AG08396 (cell line): Measurements from ENCODE around the gene SIGLEC5.
A peak's percentile ranks its signal among the peaks of the same experiment; 100 is the strongest.

Source experiments
- DNase-seq: peaks from one replicate; pipeline ENCODE4 v3.0.0; 2012; ENCODE audit warnings: low spot score, mixed read lengths

The SIGLEC5 gene

DNA sequence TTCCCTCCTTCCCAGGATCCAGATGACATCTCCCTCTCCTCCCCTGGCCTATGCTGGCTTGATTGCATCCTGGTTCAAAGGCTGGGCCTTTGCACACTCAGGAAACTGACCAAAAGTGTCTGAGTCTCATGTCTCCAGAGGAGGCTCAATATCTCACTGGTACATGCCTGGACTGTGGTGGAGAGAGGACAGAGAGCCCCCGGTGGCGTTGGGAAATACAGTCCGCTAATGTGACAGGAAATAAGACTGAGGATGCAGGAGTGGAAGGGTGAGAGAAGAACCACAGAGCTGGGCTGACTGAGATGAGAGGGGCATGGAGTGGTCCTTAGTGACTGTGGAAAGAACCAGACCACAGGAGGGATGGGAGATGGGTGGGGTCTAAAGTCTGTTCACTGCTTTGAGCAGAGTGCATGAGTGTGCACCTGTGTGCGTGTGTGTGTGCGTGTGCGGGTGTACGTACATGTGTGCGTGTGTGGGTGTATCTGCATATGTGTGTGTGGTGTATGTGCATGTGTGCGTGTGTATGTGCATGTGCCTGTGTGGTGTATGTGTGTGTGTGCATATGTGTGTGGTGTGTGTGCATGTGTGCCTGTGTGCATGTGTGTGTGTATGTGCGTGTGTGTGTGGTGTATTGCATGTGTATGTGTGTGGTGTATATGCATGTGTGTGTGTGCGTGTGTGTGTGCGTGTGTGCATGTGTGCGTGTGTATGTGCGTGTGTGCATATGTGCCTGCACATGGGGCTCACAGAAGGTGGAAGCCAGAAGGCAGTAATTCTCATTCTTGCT, 1.9 kb downstream of the SIGLEC5 start:
- DNase-seq, result no peak

DNA sequence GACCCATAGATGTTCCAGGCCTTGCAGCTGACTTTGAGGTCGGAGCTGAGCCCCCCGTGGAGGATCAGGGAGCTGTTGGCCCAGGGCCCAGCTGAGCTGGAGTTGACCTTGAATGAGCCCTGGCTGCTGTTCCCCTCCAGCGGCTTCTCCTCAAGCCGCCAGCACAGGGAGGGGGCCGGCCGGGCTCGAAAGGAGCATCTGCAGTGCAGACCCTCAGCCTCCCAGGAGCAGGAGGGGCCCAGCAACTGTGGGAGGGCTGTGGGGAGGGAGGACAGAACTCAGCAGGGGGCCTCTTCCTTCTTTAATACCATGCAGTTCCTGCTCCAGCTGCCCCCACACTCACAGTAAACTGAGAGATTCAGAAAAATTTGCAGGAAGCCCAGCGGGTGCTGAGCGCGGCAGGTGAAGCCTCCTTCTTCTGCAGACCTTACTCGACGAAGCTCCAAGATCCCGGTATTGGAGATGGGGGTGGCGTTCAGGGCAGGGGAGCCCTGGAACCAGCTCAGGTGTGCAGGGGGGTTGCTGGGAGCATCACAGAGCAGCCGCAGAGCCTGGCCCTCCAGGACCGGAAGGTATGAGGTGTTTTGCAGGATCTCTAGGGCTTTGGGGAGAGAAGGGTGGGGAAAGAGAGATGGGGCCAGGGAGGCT, 2.6 kb downstream of the SIGLEC5 start:
- DNase-seq, result no peak

DNA sequence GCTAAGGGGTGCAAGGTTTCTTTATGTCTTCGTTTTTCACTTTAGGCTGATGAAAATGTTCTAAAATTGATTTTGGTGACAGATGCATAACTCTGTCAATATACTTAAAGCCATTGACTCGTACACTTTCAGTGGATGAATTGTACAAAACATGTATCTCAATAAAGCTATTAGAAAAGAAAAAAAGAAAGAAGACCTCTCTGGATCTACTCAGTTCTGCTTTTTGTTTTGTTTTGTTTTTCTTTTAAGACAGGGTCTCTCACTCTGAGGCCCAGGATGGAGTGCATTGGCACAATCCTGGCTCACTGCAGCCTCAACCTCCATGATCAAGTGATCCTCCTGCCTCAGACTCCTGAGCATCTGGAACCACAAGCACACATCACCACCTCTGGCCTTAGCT, 3.5 kb downstream of the SIGLEC5 start:
- no peak for DNase-seq

DNA sequence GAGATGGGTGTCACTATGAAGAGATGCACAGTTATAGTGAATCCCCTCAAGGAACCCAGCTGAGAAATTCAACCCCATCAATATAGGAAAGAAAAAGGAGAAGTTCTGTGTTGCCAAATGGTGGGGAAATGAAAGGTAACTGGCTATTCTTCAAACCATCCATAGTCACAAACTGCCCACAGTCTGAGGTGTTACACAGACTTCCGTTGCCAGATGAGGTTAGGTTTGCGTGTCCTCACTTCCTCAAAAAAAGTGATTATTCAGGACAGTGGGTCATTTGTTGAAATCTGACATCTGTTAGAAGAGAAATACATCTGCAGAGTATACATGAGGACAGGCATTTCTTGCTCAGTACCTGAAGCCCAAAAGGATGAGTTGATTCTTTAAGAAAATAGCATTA, 9.0 kb downstream of the SIGLEC5 start:
- no peak for DNase-seq

DNA sequence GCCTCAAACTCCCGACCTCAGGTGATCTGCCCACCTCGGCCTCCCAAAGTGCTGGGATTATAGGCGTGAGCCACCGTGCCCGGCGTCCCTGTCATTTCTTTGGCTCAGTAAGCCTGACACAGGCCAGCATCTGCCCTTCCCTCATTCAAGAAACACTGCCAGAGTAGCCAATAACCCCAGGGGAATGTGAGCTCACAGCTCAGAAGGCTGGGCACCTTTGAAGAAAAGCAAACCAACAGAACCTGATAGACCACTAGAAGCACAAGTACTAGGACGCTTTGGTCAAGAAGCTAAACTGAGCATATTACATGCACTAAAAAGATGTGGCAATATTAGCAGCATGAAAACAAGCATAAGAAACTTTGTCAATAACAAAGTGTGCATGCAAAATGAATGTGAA, 14.2 kb downstream of the SIGLEC5 start:
- DNase-seq, result no peak

DNA sequence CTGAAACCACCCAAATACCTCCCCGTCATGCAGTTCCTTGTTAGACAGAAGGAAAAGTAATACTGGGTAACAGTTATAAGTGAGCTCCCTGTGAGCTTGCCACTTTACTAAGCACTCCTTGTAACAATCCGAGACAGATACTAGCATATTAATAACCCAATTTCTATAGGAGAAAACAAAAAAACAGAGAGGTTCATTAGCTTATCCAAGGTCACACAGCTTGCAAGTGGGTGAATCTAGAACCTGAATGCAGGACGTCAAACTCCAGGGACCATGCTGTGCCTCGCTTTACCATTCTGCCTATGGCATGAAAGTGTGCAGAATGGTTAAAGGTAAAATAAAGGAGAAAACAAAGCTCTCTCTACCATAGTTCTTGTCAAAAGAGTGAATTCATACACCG, 15.4 kb downstream of the SIGLEC5 start:
- no peak for DNase-seq

DNA sequence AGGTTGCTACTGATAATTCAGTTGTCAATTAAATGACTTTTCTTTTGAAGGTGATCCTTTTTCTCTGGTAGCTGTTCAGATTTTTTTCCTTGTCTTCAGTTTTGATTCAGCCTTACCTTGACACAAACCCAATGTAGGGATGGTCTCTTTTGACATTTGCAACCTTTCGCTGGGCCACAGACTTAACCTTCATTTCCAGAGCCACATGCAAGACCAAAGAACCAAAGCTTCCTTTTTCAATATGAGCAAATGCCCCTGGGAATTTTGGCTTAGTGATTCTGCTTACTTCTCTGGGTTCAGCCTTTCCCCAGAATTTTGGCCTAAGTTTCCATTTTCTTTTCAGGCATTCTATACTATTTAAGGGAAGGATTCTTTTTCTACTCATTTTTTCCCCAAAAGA, 19.6 kb downstream of the SIGLEC5 start:
- no peak for DNase-seq

DNA sequence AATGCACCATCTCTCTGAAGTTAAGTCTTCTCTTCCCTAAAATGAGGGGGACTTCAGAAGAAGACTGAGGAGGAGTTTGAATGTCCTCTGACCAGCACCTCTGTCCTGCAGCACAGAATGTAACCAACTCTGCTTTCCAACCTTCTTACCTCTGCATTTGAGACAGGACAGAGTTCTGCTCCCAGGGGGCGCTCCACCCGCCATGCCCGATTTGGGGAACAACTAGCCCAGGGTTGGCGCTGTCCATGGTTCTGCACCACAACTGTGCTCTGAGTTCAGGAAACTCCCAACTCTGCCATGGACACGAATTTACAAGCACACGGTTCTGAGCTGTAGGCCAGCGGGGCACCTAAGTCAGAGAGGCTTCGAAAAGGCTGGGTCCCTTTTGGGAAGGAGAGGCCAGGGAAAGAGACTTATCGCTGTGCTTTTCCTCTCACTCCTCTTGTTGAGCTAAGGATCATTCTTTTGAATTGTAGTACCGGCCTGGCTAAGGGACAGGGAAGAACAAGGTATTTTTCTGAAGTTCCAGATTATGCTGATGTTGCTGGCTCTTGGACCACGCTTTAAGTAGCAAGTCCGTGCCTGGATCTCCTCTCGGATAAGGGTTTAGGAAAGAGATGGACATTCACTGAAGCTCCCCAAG, 22.2 kb downstream of the SIGLEC5 start:
- DNase-seq, result peak; percentile 75

DNA sequence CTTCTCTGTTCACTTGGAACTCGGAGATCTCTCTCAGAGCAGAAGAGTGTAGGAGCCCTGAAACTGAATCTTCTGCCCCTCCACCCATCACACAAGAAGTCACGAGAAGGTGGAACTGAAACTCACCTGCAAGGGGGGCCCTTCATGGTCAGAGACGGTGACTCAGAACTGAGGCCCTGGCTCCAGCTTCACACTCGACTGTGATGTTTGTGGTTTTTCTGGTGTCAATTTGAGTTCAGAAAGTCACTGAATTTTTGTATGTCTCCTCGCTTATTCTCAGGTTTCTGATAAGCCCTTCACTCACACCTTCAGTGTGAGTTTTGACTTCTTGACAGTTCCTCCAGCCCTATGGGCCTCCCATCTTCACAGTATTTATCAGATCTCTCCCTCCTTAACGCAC, 23.1 kb downstream of the SIGLEC5 start:
- DNase-seq, result no peak

DNA sequence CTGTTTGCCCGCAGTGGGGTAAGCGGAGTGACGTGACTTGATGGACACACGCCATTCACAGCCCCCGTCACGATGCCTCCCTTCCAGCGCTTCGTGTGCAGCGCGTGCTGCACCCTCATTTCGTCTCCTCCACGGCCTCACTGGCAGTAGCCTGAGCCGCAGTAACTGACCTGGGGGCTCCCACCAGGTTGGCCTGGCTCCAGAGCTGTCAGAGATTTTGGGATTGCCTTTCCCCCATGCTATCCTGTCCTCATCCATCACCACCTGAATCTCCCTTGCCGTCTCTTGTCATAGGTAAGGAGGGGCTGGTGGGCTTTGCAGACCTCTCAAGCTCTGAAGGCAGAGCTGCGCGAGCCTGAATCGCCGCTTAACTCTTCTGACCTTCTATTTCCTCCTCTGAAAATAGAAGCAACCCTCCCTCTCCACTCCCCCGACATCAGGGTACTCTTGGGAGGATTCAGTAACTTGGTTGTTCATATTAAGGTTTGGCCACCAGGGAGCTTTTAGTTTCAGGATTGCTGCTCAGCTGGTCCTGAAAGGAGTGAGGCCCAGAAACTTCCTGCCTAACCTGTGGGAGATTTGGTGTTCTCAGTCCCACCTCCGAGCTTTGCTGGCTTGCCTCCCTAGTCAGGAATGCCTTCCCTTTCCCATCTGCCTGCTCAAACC, 27.9 kb downstream of the SIGLEC5 start:
- no peak for DNase-seq

DNA sequence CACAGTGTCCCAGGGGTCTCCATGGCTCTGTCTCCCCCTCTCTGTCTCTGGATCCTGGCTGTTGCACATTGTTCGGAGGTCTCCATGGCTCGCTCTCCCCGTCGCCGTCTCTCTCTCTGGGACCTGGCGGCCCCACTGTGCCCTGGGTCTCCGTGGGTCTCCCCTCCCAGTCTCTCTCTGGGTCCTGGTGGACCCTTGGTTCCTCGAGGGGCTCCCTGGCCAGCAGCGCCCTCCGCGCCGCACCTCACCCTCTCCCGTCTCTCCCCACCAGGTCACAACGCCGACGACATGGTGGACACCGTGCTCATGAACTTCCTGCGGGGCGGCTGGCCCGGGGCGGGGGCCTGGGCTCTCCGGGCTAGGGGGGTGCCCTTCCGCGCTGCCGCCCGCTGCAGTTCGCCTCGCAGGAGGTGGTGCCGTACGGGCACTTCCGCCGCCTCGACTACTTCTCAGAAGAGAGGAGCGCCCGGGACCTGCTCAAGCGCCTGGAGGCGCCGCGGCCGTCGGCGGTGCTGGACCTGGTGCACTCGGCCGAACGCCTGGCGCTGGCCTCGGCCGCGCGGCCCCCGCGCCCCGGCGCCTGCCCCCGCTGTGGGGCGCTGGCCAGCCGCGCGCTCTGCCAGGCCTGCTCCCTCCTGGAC, 29.1 kb downstream of the SIGLEC5 start:
- DNase-seq, result no peak

DNA sequence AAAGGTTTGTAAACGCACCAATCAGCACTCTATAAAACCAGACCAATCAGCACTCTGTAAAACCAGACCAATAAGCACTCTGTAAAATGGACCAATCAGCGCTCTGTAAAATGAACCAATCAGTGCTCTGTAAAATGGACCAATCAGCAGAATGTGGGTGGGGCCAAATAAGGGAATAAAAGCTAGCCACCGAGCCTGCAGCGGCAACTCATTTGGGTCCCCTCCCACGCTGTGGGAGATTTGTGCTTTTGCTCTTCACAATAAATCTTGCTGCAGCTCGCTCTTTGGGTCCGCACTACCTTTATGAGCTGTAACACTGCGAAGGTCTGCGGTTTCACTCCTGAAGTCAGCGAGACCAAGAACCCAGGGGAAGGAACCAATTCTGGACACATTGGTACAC, 31.1 kb downstream of the SIGLEC5 start:
- DNase-seq, result no peak

DNA sequence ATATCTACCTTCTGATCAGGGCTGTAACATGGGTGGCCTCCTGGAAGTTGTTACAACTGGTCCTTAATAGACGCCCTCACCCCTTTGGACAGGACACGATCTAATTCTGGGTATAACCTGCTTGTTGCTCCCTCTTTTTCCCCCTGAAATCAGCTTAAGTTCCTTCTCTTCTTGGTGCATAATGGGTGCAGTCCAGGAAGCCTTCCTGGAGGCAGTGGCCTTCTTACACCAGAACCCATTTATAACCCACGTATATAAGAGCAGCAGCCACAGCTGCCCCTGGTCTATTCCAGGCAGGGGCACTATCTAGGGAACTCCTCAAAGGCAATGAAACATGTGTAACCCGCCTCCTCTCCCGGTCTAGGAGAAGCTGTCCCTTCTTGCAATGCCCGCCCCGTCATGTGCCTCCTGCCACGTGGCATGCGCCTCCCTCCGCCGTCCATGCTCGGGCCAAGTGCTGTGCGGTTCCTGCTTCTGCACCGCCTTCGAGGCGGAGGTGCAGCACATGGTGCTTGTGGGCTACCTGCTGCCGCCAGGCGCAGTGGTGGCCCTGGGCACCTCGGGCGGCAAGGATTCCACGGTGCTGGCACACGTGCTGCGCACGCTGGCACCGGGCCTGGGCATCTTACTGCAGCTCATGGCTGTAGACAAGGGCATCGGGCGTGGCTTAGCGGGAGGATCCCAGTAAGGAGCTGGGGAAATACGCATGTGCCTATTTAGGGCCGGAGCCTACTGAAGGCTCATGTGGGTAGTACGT, 31.9 kb downstream of the SIGLEC5 start:
- DNase-seq, result no peak

DNA sequence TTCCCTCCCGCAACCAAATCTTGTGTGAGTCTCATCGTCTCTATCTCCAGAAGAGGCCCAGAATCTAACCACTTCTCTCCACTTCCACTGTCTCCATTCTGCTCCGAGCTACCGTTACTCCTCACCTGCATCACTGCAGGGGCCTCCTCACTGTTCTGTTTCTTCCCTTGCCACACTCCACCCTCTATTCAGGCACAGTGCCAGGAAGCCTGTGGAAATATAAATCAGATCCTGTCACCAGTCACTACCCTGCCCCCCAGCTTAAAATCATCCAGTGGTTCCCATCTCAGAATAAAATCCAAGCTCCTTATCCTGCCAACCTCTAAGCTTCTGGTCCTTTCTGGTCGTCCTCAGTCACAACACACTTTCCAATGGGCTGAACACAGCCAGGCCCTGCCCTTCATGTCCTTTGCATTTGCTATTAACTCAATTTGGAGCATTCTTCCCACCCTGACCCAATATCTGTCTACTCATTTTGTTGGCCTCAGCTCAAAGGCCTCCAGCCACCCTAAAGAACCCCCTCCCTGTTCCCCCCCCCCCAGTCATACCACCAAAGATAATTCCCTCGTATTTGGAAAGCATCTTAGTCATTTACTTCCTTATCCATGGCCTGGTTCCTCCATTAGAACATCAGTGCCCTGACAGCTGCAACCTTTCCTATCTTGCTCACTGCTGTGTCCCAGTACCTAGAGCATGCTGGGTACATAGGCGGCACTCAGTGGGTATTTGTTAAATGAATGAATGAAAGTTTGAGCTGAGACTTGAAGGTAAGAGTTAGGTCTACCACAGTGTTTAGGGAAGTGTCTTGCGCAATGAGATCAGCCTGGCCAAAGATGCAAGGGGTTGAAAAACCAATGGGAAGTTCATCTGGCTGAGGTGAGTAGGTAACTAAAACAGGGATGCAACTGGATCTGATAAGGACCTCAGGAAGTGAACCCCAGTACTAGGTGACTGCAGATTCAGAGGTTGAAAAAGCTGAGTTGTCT, 34.7 kb downstream of the SIGLEC5 start:
- DNase-seq, result no peak

DNA sequence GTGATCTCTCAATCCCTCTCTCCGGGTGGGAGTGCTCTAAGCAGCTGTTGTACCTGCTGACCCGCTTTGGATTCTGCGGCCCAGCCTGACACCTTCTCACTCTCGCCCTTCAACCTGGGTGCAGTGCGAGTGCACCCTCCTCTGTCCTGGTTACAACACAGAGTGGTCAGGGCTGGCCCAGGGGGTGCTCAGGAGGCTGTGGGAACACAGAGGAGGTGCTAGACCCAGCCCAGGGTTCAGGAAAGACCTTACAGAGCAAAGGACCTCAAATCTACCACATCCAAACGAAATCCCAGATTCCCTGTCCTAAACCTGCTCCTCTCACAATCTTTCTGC, 35.5 kb downstream of the SIGLEC5 start:
- DNase-seq, result no peak

DNA sequence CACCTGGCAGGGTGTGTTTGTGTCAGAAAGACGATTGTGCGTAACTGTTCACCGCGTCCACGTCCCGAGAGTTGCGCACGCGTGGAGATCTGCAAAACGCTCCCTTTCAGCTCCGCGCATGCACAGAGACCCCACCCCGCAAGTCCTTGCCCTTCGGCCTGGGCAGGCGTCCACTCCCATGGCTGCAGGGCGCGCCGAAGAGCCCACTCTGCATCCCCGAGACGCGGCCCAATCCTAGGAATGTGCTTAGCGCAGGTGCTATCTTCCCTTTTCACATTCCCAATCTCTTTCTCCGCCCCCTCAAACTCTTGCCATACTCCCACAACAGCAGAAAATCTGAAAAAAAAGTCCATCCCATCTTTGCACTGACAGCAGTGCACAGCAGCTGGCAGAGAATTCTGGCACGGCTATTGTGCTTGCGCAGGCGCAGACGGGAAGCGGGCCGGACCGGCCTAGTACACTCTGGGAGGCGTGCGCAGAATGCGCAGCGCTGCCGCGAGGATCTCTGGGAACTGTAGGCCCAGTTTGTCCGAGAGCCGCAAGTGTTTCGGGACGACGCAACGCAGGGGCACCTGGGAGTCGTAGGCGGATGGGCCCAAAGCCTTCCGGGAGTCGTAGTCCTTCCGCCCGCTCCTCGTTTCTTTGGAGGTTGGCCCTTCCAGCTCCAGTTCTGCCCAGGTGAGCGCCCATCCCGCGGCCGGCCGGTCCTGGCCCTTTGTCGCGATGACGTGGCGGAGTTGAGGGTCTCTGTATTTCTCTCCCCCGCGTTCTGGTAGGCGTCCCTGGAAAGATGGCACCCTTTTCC, 36.0 kb downstream of the SIGLEC5 start:
- peak; percentile 99 for DNase-seq

DNA sequence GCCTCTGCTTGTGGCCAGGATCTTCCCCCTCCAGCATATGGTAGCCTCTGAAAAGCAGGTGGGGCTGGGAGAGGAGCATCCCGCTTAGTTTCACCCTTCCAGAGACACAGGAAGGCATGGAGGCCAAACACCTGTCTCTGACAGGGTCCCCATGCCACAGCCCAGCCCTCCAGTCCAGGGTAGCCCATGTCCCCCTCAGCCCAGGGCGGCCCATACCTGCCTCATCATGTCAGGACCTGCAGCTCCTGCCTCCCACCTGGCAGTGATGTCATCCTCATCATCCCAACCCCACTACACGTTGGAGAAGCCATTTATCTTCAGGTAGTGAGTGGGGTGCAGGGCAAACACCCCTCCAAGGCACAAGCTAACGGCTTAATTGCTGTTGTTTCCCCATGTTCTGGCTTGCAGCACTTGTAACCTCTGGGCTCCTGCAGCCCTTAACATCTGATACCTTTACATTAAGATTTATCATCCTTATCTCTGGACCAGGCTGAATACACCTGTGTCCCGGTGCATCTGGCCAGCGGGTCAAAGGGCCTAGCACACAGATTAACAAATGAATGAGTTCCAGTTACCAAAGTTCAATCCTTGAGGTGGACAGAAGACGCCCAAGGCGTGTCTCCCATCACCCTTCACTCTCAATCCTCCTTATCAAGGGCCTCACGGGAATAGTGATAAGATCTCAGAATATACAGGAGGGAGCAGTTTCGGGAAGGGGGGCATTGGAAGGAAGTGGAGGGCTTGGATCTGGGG, 36.9 kb downstream of the SIGLEC5 start:
- DNase-seq, result no peak

DNA sequence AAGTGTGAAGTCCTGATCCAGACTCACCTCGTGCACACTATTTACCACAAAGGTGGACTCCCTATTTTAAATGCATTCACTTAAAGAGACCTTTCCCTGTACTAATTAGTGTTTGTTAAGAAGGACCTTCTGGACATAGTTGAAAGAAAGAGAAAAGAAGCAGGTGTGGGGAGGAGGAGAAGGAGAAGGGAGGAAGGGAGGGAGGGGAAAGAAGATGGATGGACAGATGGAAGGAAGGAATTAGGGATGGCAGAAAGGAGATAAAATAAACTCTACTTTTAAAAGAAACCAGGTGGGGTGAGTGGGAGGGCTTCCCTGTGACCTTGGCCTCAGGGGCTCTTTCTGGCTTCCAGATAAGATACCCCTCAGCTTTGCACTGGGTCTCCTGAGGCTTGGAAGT, 37.7 kb downstream of the SIGLEC5 start:
- DNase-seq, result no peak

DNA sequence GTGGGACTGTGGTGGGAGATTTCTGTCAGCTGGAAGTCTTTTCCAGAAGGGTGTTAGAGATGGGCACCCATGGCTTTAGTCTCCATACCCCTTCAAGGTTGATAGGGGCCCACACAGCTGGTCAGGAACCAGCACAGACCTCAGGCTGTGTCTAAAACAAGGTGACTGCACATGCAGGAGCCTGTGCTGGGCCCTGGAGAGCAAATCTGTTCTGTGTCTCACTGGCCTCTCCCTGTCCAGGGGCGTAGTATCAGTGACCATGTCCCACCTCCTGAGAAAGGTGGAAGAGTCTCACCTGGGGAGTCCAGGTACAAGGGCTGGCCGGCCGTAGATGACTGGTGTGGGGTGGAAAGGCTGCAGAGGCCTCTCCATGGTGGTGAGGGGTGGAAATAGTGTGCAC, 39.8 kb downstream of the SIGLEC5 start:
- DNase-seq, result no peak
